CD4-positive, alpha-beta T cell treated with Interleukin-10 for 1 hour (primary cell): ENCODE measurements around the gene BEGAIN.

Experiments used
- DNase-seq: peaks from one replicate; pipeline ENCODE4 v3.0.0-alpha.2; 2020

The BEGAIN gene

GRCh38 chr14:100581228-100582145 lies 5.7 kb downstream of the BEGAIN start:
- DNase-seq, result no peak

DNA sequence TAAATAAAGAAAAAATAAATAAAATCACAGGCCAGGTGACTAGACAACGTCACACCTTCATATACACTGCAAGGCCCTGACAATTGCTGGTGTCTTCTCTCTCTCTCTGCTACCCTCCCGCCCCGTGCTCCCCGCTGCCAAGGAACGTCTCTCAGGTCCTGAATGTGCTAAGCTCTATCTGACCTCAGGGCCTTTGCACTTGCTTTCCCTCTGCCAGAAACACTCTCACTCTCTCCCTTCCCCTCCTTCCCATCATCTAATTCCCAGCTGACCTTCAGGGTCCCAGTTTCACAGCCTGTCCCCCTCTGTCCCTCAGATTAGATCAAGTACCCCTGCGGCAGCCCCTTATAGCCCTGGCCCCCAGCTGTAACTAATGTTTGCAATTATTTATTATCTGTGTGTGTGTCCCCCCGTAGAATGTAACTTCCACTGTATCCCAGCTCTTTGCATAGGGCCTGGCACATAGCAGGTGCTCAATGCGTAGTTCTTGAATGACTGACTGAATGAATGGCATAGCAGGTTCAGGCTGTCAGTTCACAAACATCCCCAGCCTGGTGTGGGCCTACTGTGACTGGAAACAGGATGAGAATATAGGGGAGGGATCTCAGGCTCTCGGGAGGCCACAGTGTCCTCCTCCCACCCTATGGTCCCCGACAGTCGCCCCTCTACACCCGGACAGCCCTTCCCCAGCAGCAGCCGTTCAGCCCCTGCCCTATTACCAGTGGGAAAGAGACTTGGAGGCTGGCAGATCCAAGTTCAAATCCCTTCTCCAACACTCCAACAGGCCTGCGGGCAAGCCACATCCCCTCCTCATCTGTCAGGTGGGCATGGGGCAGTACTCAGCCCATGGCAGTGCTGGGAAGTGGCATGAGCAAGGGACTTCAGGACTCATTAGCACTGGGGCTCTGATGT lies 6.6 kb downstream of the BEGAIN start:
- no peak for DNase-seq

DNA sequence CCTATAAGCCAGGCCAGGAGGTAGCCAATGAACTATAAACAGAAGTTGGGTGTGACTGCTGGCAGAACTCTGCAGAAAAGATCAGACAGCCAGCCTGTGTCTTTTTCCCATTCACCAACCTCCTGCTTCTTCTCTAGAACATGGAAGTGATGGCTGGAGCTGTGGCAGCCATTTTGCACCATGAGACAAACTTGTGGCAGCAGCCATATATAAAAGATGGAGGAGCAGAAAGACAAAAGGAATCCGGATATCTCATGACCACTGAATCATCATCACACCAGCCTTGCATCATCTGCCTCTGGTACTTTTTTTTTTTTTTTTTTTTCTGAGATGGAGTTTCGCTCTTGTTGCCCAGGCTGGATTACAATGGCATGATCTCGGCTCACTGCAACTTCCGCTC lies 8.7 kb downstream of the BEGAIN start:
- no peak for DNase-seq

GRCh38 chr14:100577986-100578431 lies 9.2 kb downstream of the BEGAIN start:
- no peak for DNase-seq

GRCh38 chr14:100577321-100577985 lies 9.8 kb downstream of the BEGAIN start:
- no peak for DNase-seq

GRCh38 chr14:100576091-100577085 lies 10.8 kb downstream of the BEGAIN start:
- no peak for DNase-seq

GRCh38 chr14:100575266-100575995 lies 11.8 kb downstream of the BEGAIN start:
- no peak for DNase-seq

GRCh38 chr14:100574642-100575031 lies 12.6 kb downstream of the BEGAIN start:
- DNase-seq, result no peak

DNA sequence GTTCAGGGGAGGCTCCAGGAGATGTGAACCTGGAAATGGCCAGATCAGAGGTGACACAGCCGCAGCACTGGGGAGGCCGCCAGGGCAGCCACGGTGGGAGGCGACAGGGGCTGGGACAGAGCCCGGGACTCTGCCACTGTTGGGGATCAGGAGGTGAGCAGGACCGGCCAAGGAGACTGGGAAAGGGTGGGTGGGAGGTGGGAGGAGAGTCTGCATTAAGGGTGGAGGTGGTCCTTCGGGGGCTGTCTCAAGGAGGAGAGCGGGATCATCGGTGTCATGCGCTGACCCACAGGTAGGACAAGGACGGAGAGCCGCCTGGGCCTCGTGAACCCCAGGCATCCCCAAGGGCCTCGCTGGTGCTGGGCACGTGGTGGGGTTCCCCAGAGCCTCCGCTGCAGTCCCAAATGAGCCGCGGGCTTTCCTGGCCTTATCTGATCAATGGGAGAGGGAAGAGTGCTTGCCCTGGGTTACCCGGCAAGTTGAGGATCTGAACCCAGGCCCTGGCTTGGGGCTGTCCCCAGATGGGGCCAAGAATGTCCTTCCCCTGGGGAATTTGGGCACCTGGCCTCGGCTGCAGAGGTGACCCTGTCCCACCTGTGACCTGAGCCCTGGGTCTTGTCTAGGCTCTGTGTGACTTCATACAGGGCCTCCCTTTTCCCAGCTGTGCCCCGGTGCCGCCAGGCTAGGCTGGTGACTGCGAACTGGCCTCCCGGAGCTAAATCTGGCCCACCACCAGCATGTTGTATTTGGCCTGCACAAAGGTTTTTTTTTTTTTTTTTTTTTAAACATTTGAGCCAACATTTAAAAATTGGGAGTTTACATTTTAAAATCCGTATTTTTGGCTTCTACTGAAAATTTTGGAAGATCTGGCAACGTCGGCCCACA lies 13.2 kb downstream of the BEGAIN start:
- DNase-seq, result no peak

- DNase-seq, result no peak
These were observed 14.0 kb downstream of the BEGAIN start for GRCh38 chr14:100573002-100573756.

DNA sequence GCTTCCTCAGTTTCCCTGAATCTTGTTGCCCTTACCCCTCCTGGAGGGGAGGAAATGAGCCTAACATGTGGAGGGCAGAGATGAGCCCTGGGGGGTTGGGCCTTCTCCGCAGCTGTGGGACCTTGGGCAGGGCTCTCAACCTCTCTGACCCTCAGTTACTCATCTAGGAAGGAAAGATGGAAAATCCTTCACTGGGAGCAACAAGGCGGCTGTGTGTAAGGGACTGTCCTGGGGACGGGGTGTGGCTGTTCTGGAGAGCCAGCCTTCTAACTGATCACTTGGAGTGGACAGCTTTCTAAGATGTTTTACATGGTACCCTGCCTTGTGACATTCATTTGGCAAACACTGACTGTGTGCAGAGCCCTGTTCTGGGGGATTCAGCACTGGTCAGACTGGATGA lies 14.7 kb downstream of the BEGAIN start:
- DNase-seq, result no peak

- DNase-seq, result no peak
These were observed 15.4 kb downstream of the BEGAIN start for GRCh38 chr14:100571837-100572236.

- no peak for DNase-seq
These were observed 16.3 kb downstream of the BEGAIN start for GRCh38 chr14:100570726-100571454.

- no peak for DNase-seq
These were observed 17.4 kb downstream of the BEGAIN start for GRCh38 chr14:100569734-100570286.

DNA sequence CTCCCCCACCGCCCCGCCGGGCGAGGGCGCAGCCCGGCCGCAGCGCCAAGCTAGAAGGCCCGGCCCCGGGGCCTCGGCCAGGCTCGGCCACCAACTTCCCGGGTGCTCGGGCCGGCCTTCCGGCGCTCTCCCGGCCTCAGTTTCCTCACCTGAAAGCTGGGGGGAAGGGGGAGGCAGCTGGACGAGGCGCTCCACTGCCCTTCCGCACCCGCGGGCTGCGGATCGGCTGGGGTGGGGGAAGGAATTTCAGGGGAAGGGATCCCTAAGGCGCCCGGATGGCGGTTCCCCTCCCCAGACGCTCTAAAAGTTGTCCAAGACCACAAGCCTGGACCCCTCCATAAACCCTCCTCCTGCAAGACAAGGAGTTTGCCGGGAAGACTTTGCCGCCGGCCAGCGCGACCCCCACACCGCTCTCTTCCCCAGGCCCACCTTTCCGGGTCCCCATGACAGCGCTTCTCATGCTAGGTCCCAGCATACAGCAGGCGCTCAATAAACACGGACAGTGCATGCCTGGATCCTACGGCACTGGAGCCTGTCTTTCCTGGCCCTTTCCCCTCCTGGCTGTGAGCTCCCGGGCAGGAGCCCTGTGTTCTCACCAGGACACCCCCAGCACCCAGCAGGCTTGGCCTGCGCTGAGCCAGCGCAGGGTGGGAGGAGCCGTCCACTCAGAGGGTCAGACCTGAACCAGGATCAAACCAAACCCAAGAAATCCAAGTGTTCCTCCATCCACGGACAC lies 18.1 kb downstream of the BEGAIN start:
- DNase-seq, result no peak

GRCh38 chr14:100568164-100568997 lies 18.8 kb downstream of the BEGAIN start:
- no peak for DNase-seq

GRCh38 chr14:100567877-100568163 lies 19.4 kb downstream of the BEGAIN start:
- DNase-seq, result no peak
